Ishikawa (cell line): Measurements from ENCODE around the gene PHF21A.
A peak's percentile ranks its signal among the peaks of the same experiment; 100 is the strongest.

ENCODE experiments used
- CEBPB ChIP-seq: IDR thresholded peaks from 2 replicates; pipeline ENCODE4 v1.6.1; 2012
- CREB1 ChIP-seq: IDR thresholded peaks from 2 replicates; pipeline ENCODE4 v1.6.1; 2012; ENCODE audit warnings: low read depth
- EGR1 ChIP-seq: IDR thresholded peaks from 2 replicates; pipeline ENCODE4 v1.6.1; 2012
- EP300 ChIP-seq: IDR thresholded peaks from 2 replicates; pipeline ENCODE4 v1.6.1; 2012; ENCODE audit warnings: borderline replicate concordance
- FOXM1 ChIP-seq: IDR thresholded peaks from 2 replicates; pipeline ENCODE4 v1.6.1; 2012; ENCODE audit warnings: low read depth, borderline replicate concordance
- NFIC ChIP-seq: IDR thresholded peaks from 2 replicates; pipeline ENCODE4 v1.6.1; 2012
- RAD21 ChIP-seq: IDR thresholded peaks from 2 replicates; pipeline ENCODE4 v1.6.1; 2012; ENCODE audit warnings: low read depth
- TAF1 ChIP-seq: IDR thresholded peaks from 2 replicates; pipeline ENCODE4 v1.6.1; 2012; ENCODE audit warnings: low read depth, mild to moderate bottlenecking
- TCF12 ChIP-seq: IDR thresholded peaks from 2 replicates; pipeline ENCODE4 v1.6.1; 2012; ENCODE audit warnings: low read depth
- TEAD4 ChIP-seq: IDR thresholded peaks from 2 replicates; pipeline ENCODE4 v1.6.1; 2012
- YY1 ChIP-seq: IDR thresholded peaks from 2 replicates; pipeline ENCODE4 v1.6.1; 2012; ENCODE audit warnings: low read depth
- ZBTB7A ChIP-seq: IDR thresholded peaks from 2 replicates; pipeline ENCODE4 v1.6.1; 2012; ENCODE audit warnings: low read depth
- TF ChIP-seq, protein P1 (sequence below): IDR thresholded peaks from 2 replicates; pipeline ENCODE4 v1.6.1; 2012
- TF ChIP-seq, protein P2 (sequence below): IDR thresholded peaks from 2 replicates; pipeline ENCODE4 v1.6.1; 2012; ENCODE audit warnings: low read depth, mild to moderate bottlenecking
- TF ChIP-seq, protein P3 (sequence below): IDR thresholded peaks from 2 replicates; pipeline ENCODE4 v1.6.1; 2012

Gene PHF21A

DNA sequence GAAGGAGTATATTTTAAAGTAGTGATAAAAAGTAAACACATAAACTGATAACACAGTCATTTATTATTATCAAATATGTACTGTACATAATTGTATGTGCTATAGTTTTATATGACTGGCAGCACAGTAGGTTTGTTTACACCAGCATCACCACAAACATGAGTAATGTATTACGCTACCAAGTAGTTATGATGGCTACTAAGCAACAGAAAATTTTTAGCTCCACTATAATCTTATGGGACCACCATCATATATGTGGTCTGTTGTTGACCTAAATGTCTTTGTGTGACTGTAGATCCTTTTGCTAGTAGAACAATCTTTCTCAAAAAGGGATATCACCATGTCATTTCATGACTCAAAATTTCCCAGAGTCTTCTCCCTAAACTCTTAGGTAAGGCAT, 105.3 kb downstream of the PHF21A start:
- TF ChIP-seq CREB1 (no peak), YY1 (no peak), TEAD4 (no peak), EP300 (no peak), RAD21 (no peak), ZBTB7A (no peak), TAF1 (no peak), TCF12 (no peak), CEBPB (no peak), NFIC (no peak), FOXM1 (no peak), EGR1 (no peak)
- TF ChIP-seq, protein P1, sequence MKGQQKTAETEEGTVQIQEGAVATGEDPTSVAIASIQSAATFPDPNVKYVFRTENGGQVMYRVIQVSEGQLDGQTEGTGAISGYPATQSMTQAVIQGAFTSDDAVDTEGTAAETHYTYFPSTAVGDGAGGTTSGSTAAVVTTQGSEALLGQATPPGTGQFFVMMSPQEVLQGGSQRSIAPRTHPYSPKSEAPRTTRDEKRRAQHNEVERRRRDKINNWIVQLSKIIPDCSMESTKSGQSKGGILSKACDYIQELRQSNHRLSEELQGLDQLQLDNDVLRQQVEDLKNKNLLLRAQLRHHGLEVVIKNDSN, result no peak
- TF ChIP-seq, protein P2, sequence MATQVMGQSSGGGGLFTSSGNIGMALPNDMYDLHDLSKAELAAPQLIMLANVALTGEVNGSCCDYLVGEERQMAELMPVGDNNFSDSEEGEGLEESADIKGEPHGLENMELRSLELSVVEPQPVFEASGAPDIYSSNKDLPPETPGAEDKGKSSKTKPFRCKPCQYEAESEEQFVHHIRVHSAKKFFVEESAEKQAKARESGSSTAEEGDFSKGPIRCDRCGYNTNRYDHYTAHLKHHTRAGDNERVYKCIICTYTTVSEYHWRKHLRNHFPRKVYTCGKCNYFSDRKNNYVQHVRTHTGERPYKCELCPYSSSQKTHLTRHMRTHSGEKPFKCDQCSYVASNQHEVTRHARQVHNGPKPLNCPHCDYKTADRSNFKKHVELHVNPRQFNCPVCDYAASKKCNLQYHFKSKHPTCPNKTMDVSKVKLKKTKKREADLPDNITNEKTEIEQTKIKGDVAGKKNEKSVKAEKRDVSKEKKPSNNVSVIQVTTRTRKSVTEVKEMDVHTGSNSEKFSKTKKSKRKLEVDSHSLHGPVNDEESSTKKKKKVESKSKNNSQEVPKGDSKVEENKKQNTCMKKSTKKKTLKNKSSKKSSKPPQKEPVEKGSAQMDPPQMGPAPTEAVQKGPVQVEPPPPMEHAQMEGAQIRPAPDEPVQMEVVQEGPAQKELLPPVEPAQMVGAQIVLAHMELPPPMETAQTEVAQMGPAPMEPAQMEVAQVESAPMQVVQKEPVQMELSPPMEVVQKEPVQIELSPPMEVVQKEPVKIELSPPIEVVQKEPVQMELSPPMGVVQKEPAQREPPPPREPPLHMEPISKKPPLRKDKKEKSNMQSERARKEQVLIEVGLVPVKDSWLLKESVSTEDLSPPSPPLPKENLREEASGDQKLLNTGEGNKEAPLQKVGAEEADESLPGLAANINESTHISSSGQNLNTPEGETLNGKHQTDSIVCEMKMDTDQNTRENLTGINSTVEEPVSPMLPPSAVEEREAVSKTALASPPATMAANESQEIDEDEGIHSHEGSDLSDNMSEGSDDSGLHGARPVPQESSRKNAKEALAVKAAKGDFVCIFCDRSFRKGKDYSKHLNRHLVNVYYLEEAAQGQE, result no peak
- TF ChIP-seq, protein P3, sequence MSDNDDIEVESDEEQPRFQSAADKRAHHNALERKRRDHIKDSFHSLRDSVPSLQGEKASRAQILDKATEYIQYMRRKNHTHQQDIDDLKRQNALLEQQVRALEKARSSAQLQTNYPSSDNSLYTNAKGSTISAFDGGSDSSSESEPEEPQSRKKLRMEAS, result no peak

DNA sequence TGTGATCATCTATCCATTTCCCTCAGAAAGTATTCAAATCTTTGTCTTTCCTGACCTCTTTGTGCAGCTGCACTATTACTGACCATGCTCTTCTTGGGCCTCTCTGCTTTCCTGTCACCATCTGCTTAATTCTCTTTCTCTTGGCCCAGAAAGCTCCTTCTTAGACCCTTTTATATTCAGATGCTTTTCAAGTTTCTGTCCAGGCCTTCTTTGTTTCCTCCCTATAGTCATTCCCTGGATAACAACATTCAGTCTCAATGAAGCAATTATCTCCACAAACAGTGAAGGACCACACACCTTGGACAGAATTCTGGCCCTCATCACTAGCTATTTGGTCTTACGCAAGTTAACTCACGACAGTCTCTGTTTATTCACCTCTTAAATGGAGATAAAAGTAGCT, 109.1 kb downstream of the PHF21A start:
- TF ChIP-seq CREB1 (no peak), NFIC (no peak), EGR1 (no peak), RAD21 (no peak), YY1 (no peak), EP300 (no peak), TEAD4 (no peak), ZBTB7A (no peak), FOXM1 (no peak), TCF12 (no peak), TAF1 (no peak), CEBPB (no peak)
- TF ChIP-seq, protein P1, result no peak
- TF ChIP-seq, protein P3, result no peak
- TF ChIP-seq, protein P2, result no peak

DNA sequence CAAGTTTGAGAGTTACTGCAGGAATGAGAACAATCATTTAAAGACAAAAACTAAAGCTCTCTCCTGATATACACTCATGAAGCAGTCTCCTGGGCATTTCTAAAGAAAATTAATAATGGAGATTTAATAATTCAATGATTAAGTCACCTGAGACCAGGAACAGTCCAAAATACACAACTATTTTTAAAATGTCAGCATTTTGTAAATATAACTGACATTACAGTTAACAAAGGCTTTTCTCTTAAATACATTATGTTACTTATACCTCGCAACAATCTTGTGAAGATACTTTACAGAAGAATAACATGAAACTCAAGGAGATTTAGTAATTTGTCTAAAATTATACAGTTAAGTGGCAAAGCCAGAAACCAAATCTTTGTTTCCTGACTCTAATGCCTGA, 111.2 kb downstream of the PHF21A start:
- TF ChIP-seq, protein P1, result no peak
- TF ChIP-seq TEAD4 (no peak), CEBPB (no peak)

DNA sequence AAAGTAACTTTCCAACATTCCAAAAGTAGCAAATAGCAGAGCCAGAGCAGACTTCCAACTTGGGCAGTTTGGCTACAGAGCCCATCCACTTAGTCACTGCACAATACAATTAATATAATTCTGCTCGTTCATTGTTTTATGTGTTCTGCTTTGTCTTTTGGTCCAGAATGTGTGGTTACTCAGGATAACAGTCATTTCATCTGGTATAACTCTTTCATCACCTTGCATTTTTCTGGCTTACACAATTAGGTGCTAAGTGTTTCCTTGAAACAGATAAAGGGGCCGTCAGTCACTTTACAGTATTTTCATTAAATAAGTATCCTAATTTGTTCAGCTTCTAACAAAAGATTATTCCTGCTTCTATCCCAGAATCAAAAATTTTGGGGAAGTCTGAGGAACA, 111.6 kb downstream of the PHF21A start:
- TF ChIP-seq TAF1 (no peak), FOXM1 (no peak), CEBPB (no peak), CREB1 (no peak), EP300 (no peak), TCF12 (no peak)
- TF ChIP-seq, protein P1, result no peak

DNA sequence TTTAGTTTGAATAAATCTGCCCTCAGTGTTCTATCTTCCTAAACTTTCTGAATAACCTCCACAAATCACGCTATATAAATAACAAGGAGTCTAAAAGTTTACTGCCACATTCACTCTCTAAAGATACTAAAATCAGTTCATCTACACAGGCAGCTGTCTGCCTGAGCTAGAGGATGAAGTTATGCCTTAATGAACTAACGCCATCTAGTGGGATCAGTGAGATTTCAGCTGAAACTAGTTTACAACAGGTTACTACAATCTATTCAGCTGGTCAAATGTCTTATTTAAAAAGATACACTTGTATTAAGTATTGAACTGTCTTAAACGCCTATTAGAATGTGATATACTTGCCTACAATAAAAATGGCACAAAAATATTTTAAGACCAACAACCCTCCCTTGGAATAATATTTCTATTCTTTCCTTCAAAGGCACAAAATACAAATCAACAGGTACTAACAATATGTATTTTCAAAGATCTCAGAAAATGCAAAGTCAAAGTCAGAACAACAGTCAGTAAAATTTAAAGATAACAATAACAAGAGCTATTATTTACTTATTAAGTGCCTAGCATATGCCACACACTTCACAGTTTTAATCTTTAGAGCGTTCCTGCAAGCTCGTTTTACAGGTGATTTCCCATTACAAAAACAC, 114.7 kb downstream of the PHF21A start:
- TF ChIP-seq YY1, result no peak
- peak; percentile 83 for TF ChIP-seq RAD21

DNA sequence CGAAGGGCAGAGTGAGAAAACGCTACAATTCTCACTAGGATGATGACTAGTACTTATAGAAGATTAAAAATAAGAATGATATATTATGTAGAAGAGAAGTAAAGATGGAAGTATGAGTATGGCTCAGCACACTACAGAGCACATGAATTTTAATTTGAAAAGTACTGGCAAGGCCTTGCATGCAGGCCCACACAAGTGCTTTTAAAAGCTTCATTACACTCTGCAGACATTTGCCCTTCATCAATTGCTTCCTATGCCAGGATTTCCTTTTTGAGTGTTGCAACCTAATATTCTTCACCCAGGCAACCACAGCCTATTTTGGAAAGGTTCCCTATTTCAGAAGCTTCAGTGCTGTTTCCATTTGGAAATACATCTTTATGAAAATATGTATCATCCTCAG, 117.7 kb downstream of the PHF21A start:
- TF ChIP-seq YY1, result no peak
- TF ChIP-seq TEAD4, result no peak
- TF ChIP-seq ZBTB7A, result no peak
- no peak for TF ChIP-seq EGR1
- TF ChIP-seq, protein P2, result no peak
- TF ChIP-seq, protein P1, result no peak
- no peak for TF ChIP-seq EP300
- TF ChIP-seq, protein P3, result no peak
- no peak for TF ChIP-seq RAD21
- no peak for TF ChIP-seq TAF1
- TF ChIP-seq NFIC, result no peak
- no peak for TF ChIP-seq FOXM1
